Kidney tubule cell (primary cell): ENCODE measurements around the gene C14orf119.
A peak's percentile ranks its signal among the peaks of the same experiment; 100 is the strongest.

ENCODE experiments used
- DNase-seq: peaks from one replicate; pipeline ENCODE4 v3.0.0-alpha.2; 2018; ENCODE audit warnings: low spot score

C14orf119 gene

GRCh38 chr14:23095196-23096108, at the start of gene C14orf119:
Gene C14orf119, plus strand, starts transcription at chr14:23095505. Its CDS starts 2,154 bp downstream, at chr14:23097659.
- peak; percentile 100 for DNase-seq

GRCh38 chr14:23047034-23047634, 48.2 kb upstream of the C14orf119 start:
- DNase-seq, result no peak

- no peak for DNase-seq
Measured at GRCh38 chr14:23047751-23048693, 47.3 kb upstream of the C14orf119 start.

- no peak for DNase-seq
Measured at GRCh38 chr14:23049011-23049410, 46.3 kb upstream of the C14orf119 start.

- no peak for DNase-seq
Measured at GRCh38 chr14:23051141-23052057, 43.9 kb upstream of the C14orf119 start.

GRCh38 chr14:23052182-23052623, 43.1 kb upstream of the C14orf119 start:
- no peak for DNase-seq

- DNase-seq, result no peak
Measured at GRCh38 chr14:23052671-23053070, 42.6 kb upstream of the C14orf119 start.

GRCh38 chr14:23053426-23053825, 41.9 kb upstream of the C14orf119 start:
- no peak for DNase-seq

- no peak for DNase-seq
Measured at GRCh38 chr14:23054000-23054811, 41.1 kb upstream of the C14orf119 start.

- no peak for DNase-seq
Measured at GRCh38 chr14:23055147-23055550, 40.2 kb upstream of the C14orf119 start.

GRCh38 chr14:23055621-23056144, 39.6 kb upstream of the C14orf119 start:
- DNase-seq, result peak; percentile 45

- peak; percentile 77 for DNase-seq
Measured at GRCh38 chr14:23056145-23056955, 39.0 kb upstream of the C14orf119 start.

GRCh38 chr14:23056956-23057756, 38.1 kb upstream of the C14orf119 start, which contains the start of gene CDH24:
Gene CDH24, minus strand, starts transcription at chr14:23057520. Its CDS starts 1,787 bp downstream, at chr14:23055733.
- DNase-seq, result peak; percentile 62

- peak; percentile 87 for DNase-seq
Measured at GRCh38 chr14:23057757-23058653, 37.3 kb upstream of the C14orf119 start.

GRCh38 chr14:23058654-23059504, 36.4 kb upstream of the C14orf119 start:
- DNase-seq, result no peak
